IMR-90 (cell line): ENCODE results near the gene ZMAT5. TPM values are rescaled to one million over a fixed set of nuclear protein-coding genes. Genes with fewer than 3 reads are reported as not detected.

Experiments
- ATAC-seq: fragments of 200-7000 bp; cut with Tn5 transposase; 2 replicates; pipeline ENCODE4 v1.9.1; 2020; ENCODE audit warnings: low read depth, mild to moderate bottlenecking, moderate library complexity
- BruUV-seq: library from RNA; stranded (reverse); fragments of 400-500 nt; replicated peaks from 2 replicates; lab custom pipeline; 2021; lab: Mats Ljungman, UMichigan
- CTCF ChIA-PET: fragments of 300-600 bp; formaldehyde crosslinking; extraction: SDS; loops from one replicate; lab custom pipeline; 2021; ENCODE audit warnings: antibody characterized with exemption; lab: Yijun Ruan, JAX
- POLR2A ChIA-PET: fragments of 300-600 bp; sonication (Branson Sonifier 250); formaldehyde crosslinking; loops from one replicate; lab custom pipeline; 2022; ENCODE audit warnings: antibody characterized with exemption; ENCODE audit not compliant: unreplicated experiment; lab: Charles Lee
- DNase-seq: peaks from one replicate; pipeline ENCODE4 v3.0.0; 2013
- H2AFZ ChIP-seq: replicated peaks from 2 replicates; pipeline ENCODE3; 2013; ENCODE audit warnings: low read length, mild to moderate bottlenecking; ENCODE audit not compliant: poor library complexity
- H2AK5ac ChIP-seq: 2 replicates; pipeline ENCODE4 v1.6.1; 2013; ENCODE audit warnings: low read depth, low read length, inconsistent platforms
- H2AK9ac ChIP-seq: replicated peaks from 2 replicates; pipeline ENCODE3; 2013; ENCODE audit warnings: mild to moderate bottlenecking, low read depth, low read length, moderate library complexity; ENCODE audit not compliant: poor library complexity
- H2BK120ac ChIP-seq: 2 replicates; pipeline ENCODE4 v1.6.1; 2013; ENCODE audit warnings: low read depth, low read length, inconsistent platforms
- H2BK15ac ChIP-seq: 3 replicates; pipeline ENCODE4 v1.6.1; 2013; ENCODE audit warnings: low read depth, low read length, inconsistent platforms
- H2BK20ac ChIP-seq: 2 replicates; pipeline ENCODE4 v1.6.1; 2013; ENCODE audit warnings: low read depth, mild to moderate bottlenecking, inconsistent platforms, low read length, moderate library complexity
- H2BK5ac ChIP-seq: 2 replicates; pipeline ENCODE4 v1.6.1; 2013; ENCODE audit warnings: mild to moderate bottlenecking, low read depth, low read length, inconsistent platforms; ENCODE audit not compliant: poor library complexity, severe bottlenecking
- H3K14ac ChIP-seq: replicated peaks from 2 replicates; pipeline ENCODE4 v1.6.1; 2013; ENCODE audit warnings: low read depth, low read length, inconsistent platforms
- H3K18ac ChIP-seq: 2 replicates; pipeline ENCODE4 v1.6.1; 2013; ENCODE audit warnings: low read depth, low read length, control low read depth
- H3K23ac ChIP-seq: 2 replicates; pipeline ENCODE4 v1.6.1; 2013; ENCODE audit warnings: low read depth, low read length, inconsistent platforms
- H3K27ac ChIP-seq: 2 replicates; pipeline ENCODE4 v1.5.1; 2013; ENCODE audit warnings: mild to moderate bottlenecking, control low read depth, low read length; ENCODE audit not compliant: insufficient read depth
- H3K27me3 ChIP-seq: 2 replicates; pipeline ENCODE4 v1.6.1; 2013; ENCODE audit warnings: low read length; ENCODE audit not compliant: control insufficient read depth, insufficient read depth
- H3K36me3 ChIP-seq: 2 replicates; pipeline ENCODE4 v1.6.1; 2013; ENCODE audit warnings: low read length, mixed read lengths; ENCODE audit not compliant: control insufficient read depth, insufficient read depth
- H3K4ac ChIP-seq: 2 replicates; pipeline ENCODE4 v1.6.1; 2013; ENCODE audit warnings: low read depth, low read length, inconsistent platforms
- H3K4me1 ChIP-seq: 2 replicates; pipeline ENCODE4 v1.6.1; 2013; ENCODE audit warnings: low read length, mixed read lengths; ENCODE audit not compliant: control insufficient read depth, insufficient read depth
- H3K4me2 ChIP-seq: 2 replicates; pipeline ENCODE4 v1.6.1; 2013; ENCODE audit warnings: low read depth, mild to moderate bottlenecking, control low read depth, low read length, moderate library complexity
- H3K4me3 ChIP-seq: 2 replicates; pipeline ENCODE4 v1.5.1; 2013; ENCODE audit warnings: low read depth, mild to moderate bottlenecking, control low read depth, low read length, moderate library complexity; ENCODE audit not compliant: insufficient read depth
- H3K56ac ChIP-seq: 2 replicates; pipeline ENCODE4 v1.6.1; 2013; ENCODE audit warnings: low read length, inconsistent platforms; ENCODE audit not compliant: insufficient read depth; ENCODE audit errors: extremely low read depth
- H3K79me1 ChIP-seq, 2 experiments: 2 replicates each; pipeline ENCODE4 v1.6.1; 2013; ENCODE audit warnings: low read length in 2 of 2, inconsistent platforms in 1 of 2, low read depth in 1 of 2
- H3K9ac ChIP-seq: 2 replicates; pipeline ENCODE4 v1.6.1; 2013; ENCODE audit warnings: low read depth, low read length, control low read depth
- H3K9me1 ChIP-seq: 2 replicates; pipeline ENCODE4 v1.6.1; 2013; ENCODE audit warnings: low read length, inconsistent platforms; ENCODE audit not compliant: insufficient read depth
- H3K9me3 ChIP-seq: 2 replicates; pipeline ENCODE4 v1.6.1; 2013; ENCODE audit warnings: low read length; ENCODE audit not compliant: control insufficient read depth, insufficient read depth
- H4K20me1 ChIP-seq: 2 replicates; pipeline ENCODE4 v1.6.1; 2013; ENCODE audit warnings: low read length, inconsistent platforms; ENCODE audit not compliant: insufficient read depth
- H4K5ac ChIP-seq: 2 replicates; pipeline ENCODE4 v1.6.1; 2013; ENCODE audit warnings: mild to moderate bottlenecking, low read depth, low read length, control low read depth
- H4K8ac ChIP-seq, 2 experiments: 2 replicates each; pipeline ENCODE4 v1.6.1; 2013; ENCODE audit warnings: low read depth in 2 of 2, low read length in 2 of 2, control low read depth in 1 of 2, inconsistent platforms in 1 of 2
- H4K91ac ChIP-seq: 2 replicates; pipeline ENCODE4 v1.6.1; 2013; ENCODE audit warnings: low read depth, low read length, inconsistent platforms; ENCODE audit not compliant: insufficient read depth
- BHLHE40 ChIP-seq: fragments of 150-350 bp; IDR thresholded peaks from 2 replicates; pipeline ENCODE4 v1.6.1; 2016; ENCODE audit warnings: mild to moderate bottlenecking, low read depth, low read length
- CTCF ChIP-seq: conservative IDR thresholded peaks from 2 replicates; pipeline ENCODE4 v1.5.1; 2012; ENCODE audit warnings: mild to moderate bottlenecking, low read depth, low read length, improper control_type of control experiment
- ELK1 ChIP-seq: fragments of 150-350 bp; IDR thresholded peaks from 2 replicates; pipeline ENCODE4 v1.6.1; 2016; ENCODE audit warnings: low read depth, mild to moderate bottlenecking, low read length, moderate library complexity, borderline replicate concordance
- FOS ChIP-seq: fragments of 150-350 bp; IDR thresholded peaks from 2 replicates; pipeline ENCODE4 v1.6.1; 2016; ENCODE audit warnings: low read depth, low read length
- POLR2A ChIP-seq: IDR thresholded peaks from 2 replicates; pipeline ENCODE4 v1.6.1; 2012; ENCODE audit warnings: mild to moderate bottlenecking, low read depth, low read length
- RCOR1 ChIP-seq: IDR thresholded peaks from 2 replicates; pipeline ENCODE4 v1.6.1; 2012; ENCODE audit warnings: mild to moderate bottlenecking, low read length, improper control_type of control experiment; ENCODE audit not compliant: insufficient replicate concordance
- RFX5 ChIP-seq: IDR thresholded peaks from 2 replicates; pipeline ENCODE4 v1.8.0; 2012; ENCODE audit warnings: low read depth, mild to moderate bottlenecking, low read length, moderate library complexity
- SMC3 ChIP-seq: fragments of 150-350 bp; IDR thresholded peaks from 2 replicates; pipeline ENCODE4 v1.6.1; 2016; ENCODE audit warnings: low read depth, mild to moderate bottlenecking, antibody characterized with exemption, low read length, moderate library complexity
- USF2 ChIP-seq: fragments of 150-350 bp; IDR thresholded peaks from 2 replicates; pipeline ENCODE4 v1.6.1; 2017; ENCODE audit warnings: mild to moderate bottlenecking, antibody characterized with exemption, low read length, low read depth
- WGBS, 2 experiments: methylation state at CpG; one replicate each; pipeline versions ENCODE4 v1.1.5 to v1.1.7; 2013; ENCODE audit warnings: missing lambda C conversion rate in 2 of 2; ENCODE audit not compliant: insufficient read length in 1 of 2; ENCODE audit errors: extremely low coverage in 2 of 2; 5-methylcytosine and 5-hydroxymethylcytosine counted together
- dilution Hi-C: fragments of 300-500 bp; cut with HindIII; formaldehyde crosslinking; loops from one replicate; pipeline ENCODE4 v1.14.3; 2018; ENCODE audit warnings: low sequenced_read_pairs; ENCODE audit not compliant: unreplicated experiment
- in situ Hi-C: fragments of 300-500 bp; cut with MboI; formaldehyde crosslinking; loops from 3 replicates; pipeline ENCODE4 v1.14.3; 2019; ENCODE audit warnings: low sequenced_read_pairs, inconsistent platforms, mixed read lengths
- intact Hi-C: fragments of 100-400 bp; cut with micrococcal nuclease; formaldehyde crosslinking; loops from 2 replicates; pipeline ENCODE4 v1.10.0; 2022
- polyA plus RNA-seq, 3 experiments: library from polyadenylated mRNA; depleted of rRNA; stranded (reverse); fragments of >200 nt; gene quantifications; 2 replicates each; pipeline ENCODE4 v1.2.3, GENCODE V29; 2012; ENCODE audit warnings: low replicate concordance in 1 of 3
- total RNA-seq: library from RNA; depleted of rRNA; stranded (reverse); fragments of >200 nt; gene quantifications from 2 replicates; pipeline ENCODE4 v1.2.3, GENCODE V29; 2012

The ZMAT5 gene
- total and polyA plus RNA-seq, 2 of the 4 experiments (the other 2 are of a cell fraction): 21.7 to 31.8 TPM

- TF ChIP-seq RCOR1: no peak
Observed at GRCh38 chr22:29691636-29692326, 75.0 kb downstream of the ZMAT5 start (continued).

- Histone ChIP-seq H3K18ac (no peak overlapping the region), H2AK5ac (no peak overlapping the region), H3K79me1 (peaks cover 4 to 22% of the 10 kb centered on the region in 2 experiments; a peak in 3 of 4 replicates), H3K36me3 (peaks cover 43% of the 10 kb centered on the region), H3K27me3 (no peaks in the 10 kb centered on the region), H3K4ac (no peak overlapping the region), H2BK5ac (no peak overlapping the region), H3K27ac (no peak overlapping the region), H3K23ac (no peak overlapping the region), H3K4me3 (no peak overlapping the region), H4K91ac (no peak overlapping the region), H3K9me1 (no peaks in the 10 kb centered on the region), H3K9me3 (no peaks in the 10 kb centered on the region), H4K5ac (no peak overlapping the region), H2BK20ac (no peak overlapping the region), H4K8ac (no peak overlapping the region), H3K56ac (no peak overlapping the region), H2AFZ (no peak overlapping the region), H2AK9ac (no peak overlapping the region), H3K9ac (no peak overlapping the region), H3K4me1 (0 out of 2 replicates have a peak, but pooled peaks cover 2% of the 10 kb centered on the region), H3K14ac (no peak overlapping the region), H4K20me1 (peaks cover 9% of the 10 kb centered on the region), H3K4me2 (no peak overlapping the region), H2BK120ac (no peak overlapping the region), H2BK15ac (no peak overlapping the region)
- dilution Hi-C loops (loop anchor here (25.0 kb wide), 1 partner anchor 347 kb away; no protein-coding TSS in a partner anchor), intact Hi-C loops (loop anchor here (2.0 kb wide), 1 partner anchor 314 kb away; no protein-coding TSS in a partner anchor), in situ Hi-C loops (no loop called here)
- no TSS peak for BruUV-seq
- TF ChIP-seq SMC3: no peak
- no peak for TF ChIP-seq POLR2A
- TF ChIP-seq USF2: no peak
- no peak for TF ChIP-seq FOS
- TF ChIP-seq RCOR1: no peak
- no peak for TF ChIP-seq RFX5
- no peak for TF ChIP-seq BHLHE40
- no peak for TF ChIP-seq CTCF
- TF ChIP-seq ELK1: no peak
- ATAC-seq (no peak), DNase-seq (no peak)
- POLR2A ChIA-PET: no interaction called here
- WGBS, 2 experiments: 67% methylated on average over 1 of the region's 9 CpGs; no CpG with 5 or more reads in 1 of the 2 experiments
- CTCF ChIA-PET: interaction anchor here (0.5 to 1.8 kb wide), 5 partner anchors 8 to 398 kb away, joined by 3 to 9 read pairs (median 4); no protein-coding TSS in a partner anchor
Observed at GRCh38 chr22:29690476-29690875, 76.3 kb downstream of the ZMAT5 start.
